HepG2 (cell line): ENCODE measurements around the gene TCF19. TPM values are rescaled to one million over a fixed set of nuclear protein-coding genes. Genes with fewer than 3 reads are reported as not detected.

ENCODE experiments used
- ATF1 ChIP-seq: IDR thresholded peaks from 2 replicates; pipeline ENCODE4 v1.6.1; 2016; ENCODE audit warnings: mild to moderate bottlenecking, control low read depth
- DBP ChIP-seq: sonication (generic); formaldehyde crosslinking; IDR thresholded peaks from 2 replicates; pipeline ENCODE4 v1.4.0; 2020; ENCODE audit warnings: missing genetic modification reagents; ENCODE audit errors: not compliant biosample characterization
- KAT7 ChIP-seq: IDR thresholded peaks from 2 replicates; pipeline ENCODE4 v1.6.1; 2018; ENCODE audit warnings: borderline replicate concordance, missing compliant biosample characterization
- KDM6A ChIP-seq: IDR thresholded peaks from 2 replicates; pipeline ENCODE4 v1.6.1; 2016; ENCODE audit warnings: low read depth
- MAFF ChIP-seq: IDR thresholded peaks from 2 replicates; pipeline ENCODE4 v1.6.1; 2011; ENCODE audit warnings: low read depth, low read length, improper control_type of control experiment
- MYC ChIP-seq: sonication (generic); formaldehyde crosslinking; IDR thresholded peaks from 2 replicates; pipeline ENCODE4 v1.9.0; 2021; ENCODE audit warnings: missing genetic modification reagents, borderline replicate concordance
- SSRP1 ChIP-seq: IDR thresholded peaks from 2 replicates; pipeline ENCODE4 v1.6.1; 2016; ENCODE audit warnings: control low read depth
- TOPORS ChIP-seq: sonication (generic); formaldehyde crosslinking; IDR thresholded peaks from 2 replicates; pipeline ENCODE4 v1.8.0; 2023; ENCODE audit warnings: mild to moderate bottlenecking, missing genetic modification reagents
- TRAFD1 ChIP-seq: sonication (generic); formaldehyde crosslinking; IDR thresholded peaks from 2 replicates; pipeline ENCODE4 v1.5.1; 2020; ENCODE audit warnings: missing genetic modification reagents, mild to moderate bottlenecking, borderline replicate concordance
- ZBTB20 ChIP-seq: sonication (generic); formaldehyde crosslinking; IDR thresholded peaks from 2 replicates; pipeline ENCODE4 v1.8.1; 2023; ENCODE audit warnings: missing genetic modification reagents, low read depth, mild to moderate bottlenecking, borderline replicate concordance
- ZBTB38 ChIP-seq: sonication (generic); formaldehyde crosslinking; IDR thresholded peaks from 2 replicates; pipeline ENCODE4 v1.5.1; 2020; ENCODE audit warnings: mild to moderate bottlenecking, missing genetic modification reagents
- ZKSCAN8 ChIP-seq: IDR thresholded peaks from 2 replicates; pipeline ENCODE4 v1.6.1; 2016; ENCODE audit warnings: borderline replicate concordance, missing genetic modification reagents, missing compliant biosample characterization
- ZNF225 ChIP-seq: sonication (generic); formaldehyde crosslinking; IDR thresholded peaks from 2 replicates; pipeline ENCODE4 v1.4.0; 2020; ENCODE audit warnings: mild to moderate bottlenecking, missing genetic modification reagents
- ZNF281 ChIP-seq: sonication (generic); formaldehyde crosslinking; IDR thresholded peaks from 2 replicates; pipeline ENCODE4 v1.4.0; 2020; ENCODE audit warnings: missing genetic modification reagents, borderline replicate concordance
- ZNF329 ChIP-seq: sonication (generic); formaldehyde crosslinking; IDR thresholded peaks from 2 replicates; pipeline ENCODE4 v1.9.0; 2021; ENCODE audit warnings: low read depth, mild to moderate bottlenecking, missing genetic modification reagents
- ZNF34 ChIP-seq: sonication (generic); formaldehyde crosslinking; IDR thresholded peaks from 2 replicates; pipeline ENCODE4 v1.4.0; 2020; ENCODE audit warnings: mild to moderate bottlenecking, missing genetic modification reagents, borderline replicate concordance
- ZNF574 ChIP-seq: sonication (generic); formaldehyde crosslinking; IDR thresholded peaks from 2 replicates; pipeline ENCODE4 v1.4.0; 2020; ENCODE audit warnings: missing genetic modification reagents
- ZNF616 ChIP-seq: sonication (generic); formaldehyde crosslinking; IDR thresholded peaks from 2 replicates; pipeline ENCODE4 v1.5.0; 2020; ENCODE audit warnings: low read depth, mild to moderate bottlenecking, missing genetic modification reagents
- ZNF672 ChIP-seq: sonication (generic); formaldehyde crosslinking; IDR thresholded peaks from 2 replicates; pipeline ENCODE4 v1.8.1; 2022; ENCODE audit warnings: missing genetic modification reagents
- ZNF891 ChIP-seq: sonication (generic); formaldehyde crosslinking; IDR thresholded peaks from 2 replicates; pipeline ENCODE4 v1.5.0; 2020; ENCODE audit warnings: mild to moderate bottlenecking, missing genetic modification reagents
- polyA plus RNA-seq, 8 experiments: library from polyadenylated mRNA; depleted of rRNA in 3 of 8; stranded (reverse) in 7 of 8; unstranded in 1 of 8; fragments of >200 nt; fragmentation: Illumina TruSeq in 4 of 8; extraction: Trizol in 4 of 8; gene quantifications; 2 replicates each; pipeline versions ENCODE4 v1.2.1 to v1.2.3, GENCODE V29; 2011 to 2016; ENCODE audit warnings: low read depth in 4 of 8, missing spikeins in 1 of 8, mixed read lengths in 1 of 8; ENCODE audit not compliant: insufficient read depth in 1 of 8
- total RNA-seq, 5 experiments: library from RNA; depleted of rRNA; stranded (reverse); fragments of >200 nt; fragmentation: Illumina TruSeq; extraction: Trizol; gene quantifications; 2 replicates each; pipeline ENCODE4 v1.2.3, GENCODE V29; 2016; ENCODE audit warnings: low read depth in 1 of 5
- TF ChIP-seq, protein P1 (sequence below): IDR thresholded peaks from 2 replicates; pipeline ENCODE4 v1.6.1; 2016; ENCODE audit warnings: missing genetic modification reagents, missing compliant biosample characterization

TCF19 gene
- total and polyA plus RNA-seq, 2 of the 13 experiments (the other 11 are each of a cell fraction or from before 2014, with no cell fraction given) = 4.9 to 22.2 TPM

- TF ChIP-seq ZNF281 (CRISPR knock-in tag) (peak; percentile 68; the same call in 1 of the 2 replicates), ZNF891 (no peak; the same call in 1 of the 2 replicates), MYC (CRISPR knock-in tag) (no peak), ZNF574 (peak; percentile 58; the same call in 1 of the 2 replicates), KAT7 (CRISPR knock-in tag) (peak; percentile 32; the same call in 1 of the 2 replicates), ATF1 (CRISPR knock-in tag) (peak; percentile 58), KDM6A (no peak), TOPORS (0 out of 2 replicates have a peak, but pooled peaks have one; percentile 23), TRAFD1 (CRISPR knock-in tag) (no peak), ZBTB20 (CRISPR knock-in tag) (no peak), SSRP1 (CRISPR knock-in tag) (no peak), MAFF (no peak), ZNF225 (CRISPR knock-in tag) (no peak), ZNF616 (CRISPR knock-in tag) (no peak), DBP (CRISPR knock-in tag) (no peak), ZNF672 (CRISPR knock-in tag) (no peak), ZBTB38 (no peak), ZNF34 (peak; percentile 73; the same call in 1 of the 2 replicates), ZNF329 (CRISPR knock-in tag) (0 out of 2 replicates have a peak, but pooled peaks have one; percentile 23), ZKSCAN8 (CRISPR knock-in tag) (no peak)
- TF ChIP-seq, protein P1, sequence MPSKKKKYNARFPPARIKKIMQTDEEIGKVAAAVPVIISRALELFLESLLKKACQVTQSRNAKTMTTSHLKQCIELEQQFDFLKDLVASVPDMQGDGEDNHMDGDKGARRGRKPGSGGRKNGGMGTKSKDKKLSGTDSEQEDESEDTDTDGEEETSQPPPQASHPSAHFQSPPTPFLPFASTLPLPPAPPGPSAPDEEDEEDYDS (CRISPR knock-in tag) = peak; percentile 74
Observed at GRCh38 chr6:31197559-31198305, 39.3 kb downstream of the TCF19 start (continued).
